HG03575 (cell line): ENCODE results near the gene DTNBP1.

Source experiments
- ATAC-seq: cut with Tn5 transposase; IDR thresholded peaks from one replicate; pipeline ENCODE4 v1.9.1; 2021; ENCODE audit not compliant: unreplicated experiment, insufficient number of reproducible peaks, low FRiP score; ENCODE audit errors: extremely low read depth

Gene DTNBP1

GRCh38 chr6:15480525-15480924, 182.3 kb downstream of the DTNBP1 start:
- ATAC-seq, result no peak

GRCh38 chr6:15479761-15480160, 183.1 kb downstream of the DTNBP1 start:
- ATAC-seq, result no peak

- no peak for ATAC-seq
Measured at GRCh38 chr6:15477746-15478145, 185.1 kb downstream of the DTNBP1 start.

GRCh38 chr6:15476631-15477380, 186.0 kb downstream of the DTNBP1 start:
- ATAC-seq, result no peak

- ATAC-seq, result no peak
Measured at GRCh38 chr6:15475872-15476271, 187.0 kb downstream of the DTNBP1 start.

- ATAC-seq, result no peak
Measured at GRCh38 chr6:15475261-15475660, 187.6 kb downstream of the DTNBP1 start.

GRCh38 chr6:15474196-15474595, 188.6 kb downstream of the DTNBP1 start:
- no peak for ATAC-seq

- no peak for ATAC-seq
Measured at GRCh38 chr6:15473741-15474161, 189.1 kb downstream of the DTNBP1 start.

GRCh38 chr6:15473174-15473573, 189.7 kb downstream of the DTNBP1 start:
- no peak for ATAC-seq
